HG03060 (cell line): ENCODE data around the gene LZTFL1.

ENCODE experiments used
- ATAC-seq: cut with Tn5 transposase; IDR thresholded peaks from one replicate; pipeline ENCODE4 v1.9.1; 2021; ENCODE audit warnings: low read depth, moderate number of reproducible peaks; ENCODE audit not compliant: unreplicated experiment

LZTFL1 gene

DNA sequence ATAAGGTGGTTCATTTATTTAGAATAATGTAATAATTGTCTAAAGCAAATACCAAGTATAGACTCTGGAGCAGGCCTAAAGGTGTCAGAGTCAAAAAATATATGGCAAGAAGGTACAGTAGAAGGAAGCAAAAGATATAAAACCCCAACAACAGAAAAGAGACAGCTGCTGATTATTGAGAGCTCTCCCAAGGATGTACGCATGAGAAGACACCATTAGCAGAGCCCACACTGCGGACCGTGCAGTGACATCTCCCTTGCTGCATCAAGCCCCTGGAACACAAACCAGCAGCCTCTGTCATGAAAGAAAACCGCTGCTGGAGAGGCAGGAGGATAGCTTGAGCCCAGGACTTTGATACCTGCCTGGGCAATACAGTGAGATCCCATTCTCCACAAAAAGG, 27.6 kb downstream of the LZTFL1 start:
- ATAC-seq: no peak

DNA sequence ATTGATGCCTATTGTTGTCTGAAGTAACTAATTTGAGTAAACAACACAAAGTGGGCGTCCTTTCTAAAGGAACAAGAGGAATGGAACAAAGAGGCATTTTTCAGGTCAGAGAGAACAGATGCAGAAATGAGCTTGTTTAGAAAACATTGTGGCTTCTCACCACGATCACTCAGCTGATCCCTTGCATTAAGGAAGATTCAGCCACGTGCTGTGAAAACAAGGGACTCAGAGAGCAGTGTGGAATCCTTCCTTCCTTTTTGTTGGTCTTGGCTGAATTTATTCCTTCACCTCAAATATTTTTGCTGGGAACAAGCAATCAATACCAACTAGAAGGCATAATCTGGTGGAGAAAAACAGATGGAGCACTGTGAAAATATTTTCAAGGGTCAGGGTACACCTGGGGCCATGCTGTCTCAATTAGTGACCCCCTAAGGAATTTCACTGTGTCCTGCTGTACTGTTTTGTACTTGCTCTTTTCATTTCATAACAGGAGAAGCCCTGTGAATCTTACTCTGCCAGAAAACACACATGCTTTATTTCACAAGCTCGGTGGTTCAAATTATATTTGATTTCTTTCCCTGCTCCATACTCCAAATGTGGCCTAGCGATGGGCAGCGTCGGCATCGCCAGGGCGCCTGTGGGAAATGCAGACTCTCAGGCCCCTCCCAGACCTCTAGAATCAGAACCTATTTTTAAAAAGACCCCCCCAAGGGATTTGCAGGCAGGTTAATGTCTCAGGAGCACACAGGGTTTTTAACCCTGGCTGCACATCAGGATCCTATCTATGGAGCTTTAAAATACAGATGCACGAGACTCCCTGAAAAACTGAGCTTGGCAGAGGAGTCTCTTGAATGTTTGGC, 34.0 kb downstream of the LZTFL1 start:
- no peak for ATAC-seq

DNA sequence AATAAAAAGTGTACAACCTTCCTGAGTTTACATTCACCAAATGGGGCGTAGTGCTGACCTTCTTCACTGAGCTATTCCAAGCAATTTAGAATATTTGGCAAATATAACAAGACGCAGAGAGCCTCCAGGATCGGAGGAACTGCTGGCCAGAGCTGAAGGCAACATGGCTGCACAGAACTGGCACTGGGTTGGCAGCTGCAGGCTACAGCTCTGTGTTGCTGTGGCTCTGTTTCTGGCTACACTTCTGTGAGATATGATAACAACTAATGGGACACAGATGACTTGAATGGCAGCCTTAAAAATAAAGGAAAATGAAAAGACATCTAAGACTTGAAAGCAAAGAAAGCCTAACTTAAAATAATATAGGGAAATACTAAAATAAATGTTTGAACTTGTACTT, 34.8 kb downstream of the LZTFL1 start:
- ATAC-seq: no peak

DNA sequence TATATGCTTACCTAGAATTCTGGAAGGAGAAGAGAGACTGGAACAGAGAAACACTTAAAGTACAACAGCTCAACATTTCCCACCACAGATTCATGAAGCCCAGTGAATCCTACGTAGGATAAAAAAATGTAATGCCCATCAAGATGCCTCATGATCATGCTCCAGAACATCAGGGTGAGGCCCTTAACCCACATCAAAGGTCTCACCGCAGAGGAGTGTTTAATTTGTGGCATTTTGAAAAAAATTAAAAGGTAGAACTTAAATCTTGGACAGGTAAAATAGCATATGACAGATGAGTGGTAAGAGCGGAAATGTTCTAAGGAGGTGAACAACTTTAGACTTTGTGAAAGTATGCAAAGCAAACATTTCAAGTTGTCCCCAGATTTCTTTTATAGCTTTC, 35.8 kb downstream of the LZTFL1 start:
- no peak for ATAC-seq

DNA sequence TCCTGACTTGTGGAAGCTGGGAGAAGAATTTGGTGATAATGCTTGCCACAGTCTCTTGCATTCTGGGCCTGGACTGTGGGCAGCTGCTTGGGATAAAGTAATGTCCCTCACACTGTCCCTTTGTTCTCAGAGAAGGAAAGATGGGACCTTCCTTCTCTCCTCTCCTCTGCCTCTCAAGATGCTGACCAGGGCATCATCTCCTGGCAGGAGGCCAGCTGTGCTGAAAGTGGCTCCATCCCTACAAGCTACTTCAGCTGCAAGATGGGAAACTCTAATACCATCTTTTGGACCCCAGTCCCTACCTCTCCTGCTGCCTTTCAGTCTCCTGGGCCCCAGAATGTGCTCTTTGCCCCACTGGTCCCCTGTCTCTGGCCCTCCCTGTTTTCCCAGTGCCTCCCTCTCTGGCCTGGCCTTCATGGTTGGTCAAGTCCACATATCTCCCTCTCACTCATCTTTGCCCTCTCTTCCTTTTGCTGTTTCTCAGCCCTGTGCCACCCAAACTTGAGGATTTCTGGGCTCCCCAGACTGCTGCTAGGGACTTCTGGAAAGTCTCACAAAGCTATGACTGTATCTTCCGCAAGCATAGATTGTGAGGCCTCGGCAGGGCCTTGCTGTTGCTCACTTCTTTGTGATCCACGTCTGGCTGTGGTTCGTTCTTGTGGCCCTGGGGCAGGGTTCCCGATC, 38.5 kb downstream of the LZTFL1 start:
- ATAC-seq: no peak

DNA sequence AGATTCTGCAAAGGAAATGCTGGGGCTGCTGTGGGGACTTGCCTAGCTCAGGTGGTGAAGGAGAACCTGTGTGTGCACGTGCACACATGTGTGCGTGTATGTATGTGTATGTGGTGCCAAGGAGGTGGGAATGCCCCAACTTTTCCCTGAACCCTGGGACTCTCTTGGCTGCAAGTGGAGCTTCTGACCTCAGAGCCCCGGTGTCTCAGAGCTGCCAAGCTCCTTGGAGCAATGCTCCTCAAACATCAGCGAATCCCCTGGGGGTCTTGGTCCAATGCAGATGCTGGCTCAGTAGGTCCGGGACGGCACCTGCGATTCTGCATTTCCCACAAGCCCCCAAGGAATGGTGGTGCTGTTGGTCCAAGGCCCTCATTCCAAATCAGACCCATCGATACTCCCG, 39.8 kb downstream of the LZTFL1 start:
- ATAC-seq: no peak

DNA sequence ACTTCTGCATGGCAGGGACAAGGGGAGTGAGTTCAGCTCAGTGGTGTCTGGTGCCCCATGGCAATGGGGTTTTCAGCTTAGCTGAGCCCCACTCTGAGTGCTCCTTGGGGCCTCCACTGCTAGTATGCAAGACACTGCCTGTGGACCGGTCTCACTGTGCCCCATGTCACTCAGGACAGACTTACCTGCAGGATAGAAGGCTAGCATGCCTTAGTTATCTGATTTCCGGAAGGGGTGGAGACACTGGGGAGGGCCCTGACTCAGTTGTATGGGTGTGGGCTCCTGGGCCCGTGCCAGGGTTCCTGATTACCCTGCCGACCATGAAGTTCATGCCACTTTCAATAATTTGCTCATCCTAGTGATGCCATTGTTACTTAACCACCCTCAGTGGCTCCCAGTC, 41.3 kb downstream of the LZTFL1 start:
- no peak for ATAC-seq

DNA sequence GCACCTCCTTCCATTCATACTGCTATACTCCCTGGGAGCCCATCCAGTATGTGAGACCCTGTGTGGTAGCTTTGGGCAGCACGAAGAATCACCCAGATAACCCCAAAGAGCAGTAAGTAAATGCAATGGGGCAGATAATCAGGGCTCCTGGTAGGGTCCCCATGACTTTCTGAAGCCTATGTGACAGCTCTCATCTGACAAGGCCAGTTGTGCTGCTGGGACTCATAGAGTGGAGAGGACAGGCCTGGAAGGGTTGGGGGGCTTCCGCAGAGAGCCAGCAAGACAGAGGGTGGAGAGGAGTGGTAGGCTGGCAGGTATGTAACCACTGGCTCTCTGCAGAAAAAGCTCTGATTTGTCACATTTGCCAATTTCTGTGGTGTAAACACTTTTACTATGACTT, 42.3 kb downstream of the LZTFL1 start:
- no peak for ATAC-seq

DNA sequence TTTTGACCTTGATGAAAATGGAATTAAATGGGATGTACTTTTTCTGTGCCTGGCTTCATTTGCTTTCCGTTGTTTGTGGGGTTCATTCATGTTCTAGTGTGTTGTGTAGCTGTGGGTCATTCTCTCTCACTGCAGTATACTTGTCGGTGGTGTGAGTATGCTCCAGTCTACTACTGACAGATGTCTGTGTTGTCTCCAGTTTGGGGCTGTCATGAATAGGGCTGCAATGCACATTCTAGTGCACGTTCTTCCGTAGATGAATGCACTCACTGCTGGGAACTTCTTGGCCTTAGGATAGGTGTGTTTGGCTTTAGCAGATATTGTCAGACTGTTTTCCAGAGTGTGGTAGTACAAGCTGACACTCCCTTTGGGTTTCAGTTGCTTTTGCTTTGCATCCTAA, 43.9 kb downstream of the LZTFL1 start:
- ATAC-seq: no peak

DNA sequence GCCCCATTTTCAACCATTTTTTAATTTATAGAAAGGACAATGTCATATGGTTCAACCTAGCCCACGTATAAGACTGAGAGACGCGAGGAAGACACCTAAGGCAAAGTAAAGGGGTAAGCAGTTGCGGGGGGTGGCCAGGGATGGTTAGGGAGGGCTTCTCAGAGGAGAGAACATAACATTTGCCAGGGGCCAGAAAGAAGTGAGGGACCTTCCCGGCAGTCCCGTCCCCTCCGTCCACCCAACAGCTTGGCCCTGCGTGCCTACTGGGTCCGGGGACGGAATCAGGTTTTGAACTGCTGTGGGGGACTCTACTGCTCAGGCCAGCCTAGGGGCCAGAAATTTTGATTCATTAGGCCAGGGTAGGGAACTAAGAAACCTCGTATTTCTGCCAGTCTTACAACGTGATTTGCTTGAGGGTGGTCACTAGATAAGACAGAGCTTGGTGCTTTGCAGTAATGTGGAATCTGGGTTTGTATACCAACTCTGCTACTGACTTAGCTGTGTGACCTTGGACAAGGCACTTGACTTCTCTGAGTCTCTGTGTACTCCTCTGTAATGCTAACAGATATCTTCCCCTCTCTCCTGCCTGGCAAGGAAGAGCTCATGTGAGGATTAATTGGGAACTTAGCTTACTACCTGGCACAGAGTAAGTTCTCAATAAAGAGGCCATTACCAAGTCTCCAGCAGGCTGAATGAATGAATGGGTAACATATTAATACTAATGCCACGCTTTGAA, 44.8 kb downstream of the LZTFL1 start:
- no peak for ATAC-seq

DNA sequence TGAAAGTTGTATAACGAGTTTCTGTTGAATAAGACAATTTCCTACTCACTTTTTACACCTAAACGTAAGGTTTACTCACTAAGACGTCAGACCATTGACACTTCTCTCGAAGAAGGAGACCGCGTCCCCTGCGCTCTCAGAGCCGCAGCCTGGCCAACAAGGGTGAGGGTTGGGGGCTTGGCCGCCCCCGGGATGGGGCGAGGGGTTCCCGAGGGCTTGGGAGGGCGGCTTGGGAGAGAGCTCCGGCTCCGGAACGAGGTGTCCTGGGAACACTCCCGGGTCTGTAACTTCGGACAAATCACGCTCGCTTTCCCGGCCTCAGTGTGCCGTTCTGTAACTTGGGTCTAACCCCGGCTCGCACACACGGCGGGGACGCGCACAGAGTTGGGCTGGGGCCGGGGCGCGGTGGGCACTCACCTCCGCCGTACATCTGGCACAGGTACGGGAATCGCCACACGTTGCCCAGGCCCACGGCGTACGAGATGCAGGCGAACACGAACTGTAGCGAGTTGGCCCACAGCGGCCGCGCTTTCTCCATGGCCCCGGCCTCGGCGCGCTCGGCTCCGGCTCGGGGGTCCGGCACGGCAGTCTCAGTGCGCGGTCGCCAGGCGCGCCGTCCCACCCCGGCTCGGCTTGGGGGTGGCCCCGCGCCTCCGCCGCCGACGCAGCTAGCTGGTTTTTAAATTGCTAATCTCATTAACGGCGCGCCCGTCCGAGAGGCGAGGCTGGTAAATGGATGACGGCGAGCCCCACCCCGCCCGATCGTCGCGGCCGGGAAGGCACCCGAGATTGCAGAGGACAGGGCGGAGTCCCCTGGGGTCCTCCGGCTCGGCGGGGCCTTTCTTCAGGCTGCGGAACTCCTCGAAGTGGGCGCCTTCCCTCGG, 45.8 kb downstream of the LZTFL1 start, which contains the start of gene SLC6A20:
Gene SLC6A20 (minus strand): TSS at position 655 of the 884 bp plus-strand sequence. CDS start 117 bp downstream, at position 538.
- no peak for ATAC-seq

DNA sequence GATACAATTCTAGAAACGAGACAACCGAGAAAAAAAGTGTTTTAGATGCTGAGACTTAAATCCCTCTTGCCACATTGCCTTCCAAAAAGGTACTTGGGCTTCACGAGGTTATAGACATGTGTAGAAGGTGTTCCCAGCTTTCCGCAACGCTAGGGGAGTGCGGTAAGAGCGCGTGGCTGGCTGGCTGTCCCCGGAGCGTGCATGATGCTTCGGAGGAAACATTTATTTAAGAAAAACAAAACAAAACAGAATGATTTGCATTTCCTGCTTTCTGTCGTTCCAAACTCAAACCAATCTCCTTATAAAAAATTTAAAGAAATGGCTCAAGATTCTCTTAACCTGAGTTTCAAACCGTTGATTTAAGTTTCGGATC, 46.4 kb downstream of the LZTFL1 start:
- ATAC-seq: no peak

DNA sequence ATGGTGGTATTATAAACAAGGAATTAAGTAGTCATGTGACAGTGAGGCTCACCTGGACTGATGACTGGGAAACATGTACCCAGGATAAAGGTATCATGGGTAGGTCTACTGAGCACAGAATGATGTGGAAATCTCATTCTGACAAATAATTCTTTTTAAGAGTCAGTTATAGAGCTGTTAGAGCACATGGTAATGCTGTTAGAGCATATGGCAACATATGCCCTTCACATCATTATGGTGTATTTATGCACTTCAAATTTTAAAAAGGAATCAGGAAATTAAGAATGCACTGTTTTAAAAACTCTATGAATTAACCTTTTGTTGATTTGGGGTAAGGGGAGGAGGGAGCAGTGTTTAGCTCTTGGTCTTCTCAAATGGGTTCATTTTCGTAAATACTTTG, 47.3 kb downstream of the LZTFL1 start:
- no peak for ATAC-seq

DNA sequence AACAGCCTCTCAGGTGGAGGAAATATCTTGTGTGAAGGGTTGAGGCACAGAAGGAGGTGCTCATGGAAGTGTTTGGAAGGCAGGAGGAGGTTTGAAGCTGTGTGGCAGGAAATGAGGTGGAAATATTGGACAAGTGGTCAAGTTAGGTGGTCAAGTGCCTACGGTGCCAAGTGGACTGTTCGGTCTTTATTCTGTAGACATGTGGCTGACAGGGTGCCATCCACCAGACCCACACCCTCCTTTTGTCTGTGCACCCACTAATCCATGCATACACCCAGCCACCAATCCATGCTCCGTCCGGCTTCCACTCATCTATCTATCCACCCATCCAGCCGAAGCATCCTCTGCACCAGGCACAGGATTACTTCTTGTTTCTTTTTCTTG, 47.8 kb downstream of the LZTFL1 start:
- no peak for ATAC-seq

DNA sequence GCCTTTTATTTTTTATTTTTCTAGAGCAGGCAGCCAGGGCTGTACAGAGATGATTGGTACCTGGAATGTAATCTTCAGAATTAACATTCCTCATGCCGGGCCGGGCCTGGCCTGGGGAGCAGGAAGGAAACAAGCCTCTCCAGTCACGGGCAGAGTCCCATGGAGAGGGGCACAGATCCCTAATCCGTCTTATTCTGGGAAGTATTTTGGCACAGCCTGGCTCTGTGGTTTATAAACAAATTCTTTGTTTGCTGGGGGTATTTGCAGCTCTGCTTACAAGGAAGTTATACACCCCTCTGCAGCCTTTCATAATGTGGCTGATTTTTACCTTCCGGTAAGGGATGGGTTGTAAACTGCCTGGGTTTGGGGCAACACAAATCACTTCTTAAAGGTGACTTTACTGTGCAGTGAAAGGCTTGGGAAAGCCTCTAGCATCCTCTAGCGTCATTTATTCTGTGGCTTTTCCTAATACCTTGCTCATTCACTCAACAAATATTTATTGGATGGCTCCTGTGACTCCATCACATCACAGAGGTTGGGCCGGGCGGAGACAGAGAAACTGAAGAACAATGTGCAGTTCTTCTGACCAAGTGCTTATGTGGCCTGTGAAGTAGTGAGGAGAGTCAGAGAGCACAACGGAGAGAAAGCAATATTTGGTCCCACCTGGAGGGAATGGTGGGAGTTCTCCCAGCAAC, 48.3 kb downstream of the LZTFL1 start:
- no peak for ATAC-seq

DNA sequence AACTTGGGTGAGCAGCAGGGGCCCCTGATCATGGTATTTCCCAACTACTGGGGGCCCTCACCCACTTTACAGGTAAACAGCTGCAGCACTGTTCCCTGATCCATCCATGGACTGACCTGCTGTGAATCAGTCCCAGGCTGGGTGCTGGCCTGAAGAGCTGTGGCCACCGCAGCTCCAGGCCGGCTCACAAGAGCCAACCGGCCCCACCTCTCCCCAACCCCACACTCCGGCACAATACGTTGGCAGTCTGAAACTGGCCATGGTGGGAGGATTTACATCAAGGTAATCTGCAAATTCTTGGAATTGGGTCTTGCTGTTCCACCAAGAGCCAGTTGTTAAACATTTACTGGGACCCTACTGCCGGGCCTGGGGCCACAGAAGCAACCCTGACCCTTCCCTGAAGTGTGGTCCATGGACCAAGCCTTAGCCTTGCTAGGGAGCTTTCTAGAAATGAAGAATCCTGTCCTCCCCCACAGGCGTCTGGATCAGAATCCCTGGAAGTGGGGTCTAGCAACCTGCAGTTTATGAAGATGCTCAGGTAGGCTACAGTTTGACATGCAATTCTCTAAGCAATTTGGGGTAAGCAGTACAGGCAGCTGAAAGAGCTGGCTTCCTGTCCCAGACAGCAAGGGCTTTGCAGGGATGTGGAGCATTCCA, 49.3 kb downstream of the LZTFL1 start:
- ATAC-seq: no peak

DNA sequence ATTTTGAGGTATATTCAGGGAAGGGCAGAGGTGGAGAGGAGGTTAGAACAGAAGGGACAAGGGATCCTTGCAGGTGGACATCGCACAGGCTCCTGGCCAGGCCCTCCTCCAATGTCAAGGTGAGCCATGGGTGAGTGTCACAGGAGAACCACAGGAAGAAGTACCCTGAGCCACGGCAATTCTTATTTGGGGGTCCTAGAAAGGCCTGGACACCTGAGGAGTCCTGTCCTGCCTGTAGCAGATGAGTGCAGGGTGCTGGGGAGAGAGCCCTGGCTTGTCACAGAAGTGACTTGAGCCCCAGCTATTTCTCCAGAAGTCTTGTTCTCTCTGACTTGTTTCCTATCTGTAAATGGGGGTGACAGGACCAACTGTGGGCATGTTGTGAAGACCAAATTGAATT, 49.9 kb downstream of the LZTFL1 start:
- no peak for ATAC-seq

DNA sequence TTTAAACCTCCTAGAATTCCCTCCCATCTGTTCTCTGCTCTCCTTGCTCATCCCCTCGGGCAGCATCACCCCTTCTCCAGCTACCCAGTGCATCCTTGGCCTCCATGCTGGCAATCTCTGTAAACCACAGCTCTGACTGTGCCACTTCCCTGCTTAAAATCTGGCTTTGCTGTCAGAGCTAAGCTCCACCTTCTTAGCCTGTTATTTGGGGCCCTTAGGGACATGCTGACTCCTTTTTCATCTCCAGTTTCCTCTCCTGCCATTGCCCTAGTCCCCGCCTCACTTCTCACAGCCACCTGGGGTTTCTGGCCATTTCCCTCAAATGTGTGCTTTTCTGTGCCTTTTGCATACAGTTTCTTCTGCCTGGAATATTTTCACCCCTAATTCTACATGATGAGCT, 51.3 kb downstream of the LZTFL1 start:
- ATAC-seq: no peak

DNA sequence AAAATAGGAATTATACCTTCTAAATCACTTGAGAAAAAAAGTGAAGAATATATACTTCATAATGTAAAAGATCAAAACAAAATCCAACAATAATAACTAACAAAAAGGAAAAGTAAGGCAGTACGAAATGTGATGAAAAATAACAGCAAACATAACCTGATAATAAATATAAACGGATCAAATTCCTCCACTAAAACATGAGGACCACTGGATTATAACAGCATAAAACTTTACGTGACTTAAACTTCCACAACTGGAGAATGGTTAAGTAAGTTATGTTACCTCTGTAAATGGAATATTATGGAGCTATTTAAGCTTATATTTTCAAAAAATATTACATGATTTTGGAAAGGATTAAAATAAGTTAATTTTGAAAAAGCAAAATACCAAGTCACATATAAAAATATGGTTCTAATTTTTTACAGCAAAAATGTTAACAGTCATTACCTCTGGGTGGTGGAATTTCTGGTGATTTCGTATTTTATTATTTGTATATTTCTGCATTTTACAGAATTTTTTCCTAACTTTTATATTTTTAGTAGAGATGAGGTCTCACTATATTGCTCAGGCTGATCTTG, 52.6 kb downstream of the LZTFL1 start:
- ATAC-seq: no peak
